MM.1S (cell line): Measurements from ENCODE around the gene PRKCD.

Experiments
- DNase-seq: peaks from one replicate; pipeline ENCODE4 v3.0.0-alpha.2; 2015
- H2AFZ ChIP-seq: fragments of 300-600 bp; sonication (generic); 2 replicates; pipeline ENCODE4 v1.6.0; 2016; ENCODE audit warnings: antibody characterized with exemption, low read length
- H3F3A ChIP-seq: fragments of 300-600 bp; sonication (generic); 2 replicates; pipeline ENCODE4 v1.6.1; 2016; ENCODE audit warnings: mild to moderate bottlenecking, antibody characterized with exemption, low read length, moderate library complexity, mixed read lengths; ENCODE audit not compliant: insufficient read depth
- H3K27ac ChIP-seq: fragments of 300-600 bp; sonication (generic); 2 replicates; pipeline ENCODE4 v1.5.1; 2016; ENCODE audit warnings: mild to moderate bottlenecking, low read length
- H3K27me3 ChIP-seq: fragments of 300-600 bp; sonication (generic); replicated peaks from 2 replicates; pipeline ENCODE4 v1.6.0; 2016; ENCODE audit warnings: low read length; ENCODE audit not compliant: insufficient read depth
- H3K36me3 ChIP-seq: fragments of 300-600 bp; sonication (generic); replicated peaks from 2 replicates; pipeline ENCODE4 v1.6.1; 2016; ENCODE audit warnings: mild to moderate bottlenecking, low read length, mixed read lengths; ENCODE audit not compliant: insufficient read depth
- H3K4me1 ChIP-seq: fragments of 300-600 bp; sonication (generic); 2 replicates; pipeline ENCODE4 v1.6.1; 2016; ENCODE audit warnings: low read length, mixed read lengths
- H3K4me2 ChIP-seq: fragments of 300-600 bp; sonication (generic); 2 replicates; pipeline ENCODE4 v1.6.0; 2016; ENCODE audit warnings: low read depth, low read length
- H3K4me3 ChIP-seq: fragments of 300-600 bp; sonication (generic); 2 replicates; pipeline ENCODE4 v1.5.1; 2016; ENCODE audit warnings: low read length, mixed read lengths
- H3K79me2 ChIP-seq: fragments of 300-600 bp; sonication (generic); 2 replicates; pipeline ENCODE4 v1.6.1; 2016; ENCODE audit warnings: mixed run types, low read length, mixed read lengths
- H3K9ac ChIP-seq: fragments of 300-600 bp; sonication (generic); 2 replicates; pipeline ENCODE4 v1.6.1; 2016; ENCODE audit warnings: low read length, mixed read lengths
- H3K9me2 ChIP-seq: fragments of 300-600 bp; sonication (generic); replicated peaks from 2 replicates; pipeline ENCODE4 v1.6.1; 2016; ENCODE audit warnings: mild to moderate bottlenecking, low read length, mixed read lengths; ENCODE audit not compliant: insufficient read depth
- H3K9me3 ChIP-seq: fragments of 300-600 bp; sonication (generic); replicated peaks from 2 replicates; pipeline ENCODE4 v1.6.1; 2016; ENCODE audit warnings: mild to moderate bottlenecking, low read length, mixed read lengths; ENCODE audit not compliant: insufficient read depth
- H4K20me1 ChIP-seq: fragments of 300-600 bp; sonication (generic); 2 replicates; pipeline ENCODE4 v1.6.1; 2016; ENCODE audit warnings: mild to moderate bottlenecking, low read length, moderate library complexity, mixed read lengths; ENCODE audit not compliant: insufficient read depth
- CTCF ChIP-seq: fragments of 300-600 bp; sonication (generic); IDR thresholded peaks from 2 replicates; pipeline ENCODE4 v1.5.1; 2016; ENCODE audit warnings: antibody characterized with exemption, low read length, mixed read lengths
- EZH2 ChIP-seq: fragments of 300-600 bp; sonication (generic); optimal IDR thresholded peaks from 2 replicates; pipeline ENCODE3; 2017; ENCODE audit warnings: low read depth, mild to moderate bottlenecking, antibody characterized with exemption, low read length, mixed read lengths
- EZH2phosphoT487 ChIP-seq: fragments of 300-600 bp; sonication (generic); IDR thresholded peaks from 2 replicates; pipeline ENCODE4 v1.6.1; 2018; ENCODE audit warnings: antibody characterized with exemption, low read length

PRKCD gene

GRCh38 chr3:53161450-53161819, 426 bp downstream of the PRKCD start:
- Histone ChIP-seq H4K20me1 (no peaks in the 10 kb centered on the region), H3K36me3 (no peaks in the 10 kb centered on the region), H3K9me3 (no peaks in the 10 kb centered on the region), H3K4me2 (peak overlapping the region; percentile 62; the same call in 1 of the 2 replicates), H3F3A (peaks cover 14% of the 10 kb centered on the region), H3K27me3 (no peaks in the 10 kb centered on the region), H3K27ac (no peak overlapping the region), H3K9ac (peak overlapping the region; percentile 75; the same call in 1 of the 2 replicates), H3K4me3 (peak overlapping the region; percentile 87), H3K79me2 (peaks cover 44% of the 10 kb centered on the region), H3K4me1 (peaks cover 20% of the 10 kb centered on the region), H3K9me2 (no peaks in the 10 kb centered on the region), H2AFZ (peak overlapping the region; percentile 46)
- TF ChIP-seq CTCF = no peak
- TF ChIP-seq EZH2 = no peak
- no peak for TF ChIP-seq EZH2phosphoT487
- peak; percentile 31 for DNase-seq

GRCh38 chr3:53161820-53162671, 1.0 kb downstream of the PRKCD start:
- Histone ChIP-seq H3F3A (peaks cover 14% of the 10 kb centered on the region), H4K20me1 (no peaks in the 10 kb centered on the region), H3K4me3 (peak overlapping the region; percentile 87), H3K9ac (peak overlapping the region; percentile 75; the same call in 1 of the 2 replicates), H3K27ac (no peak overlapping the region), H3K9me2 (no peaks in the 10 kb centered on the region), H2AFZ (no peak overlapping the region), H3K27me3 (no peaks in the 10 kb centered on the region), H3K79me2 (peaks cover 50% of the 10 kb centered on the region), H3K4me2 (peak overlapping the region; percentile 38; the same call in 1 of the 2 replicates), H3K36me3 (no peaks in the 10 kb centered on the region), H3K4me1 (peaks cover 24% of the 10 kb centered on the region), H3K9me3 (no peaks in the 10 kb centered on the region)
- TF ChIP-seq EZH2phosphoT487 = no peak
- no peak for TF ChIP-seq CTCF
- no peak for TF ChIP-seq EZH2
- DNase-seq = peak; percentile 35

GRCh38 chr3:53162672-53163443, 1.8 kb downstream of the PRKCD start:
- Histone ChIP-seq H3K9me2 (no peaks in the 10 kb centered on the region), H3K9me3 (no peaks in the 10 kb centered on the region), H3K27ac (no peak overlapping the region), H2AFZ (no peak overlapping the region), H3K9ac (no peak overlapping the region), H3K4me1 (peaks cover 24% of the 10 kb centered on the region), H3K4me3 (peak overlapping the region; percentile 48), H4K20me1 (no peaks in the 10 kb centered on the region), H3K27me3 (no peaks in the 10 kb centered on the region), H3K79me2 (peaks cover 58% of the 10 kb centered on the region), H3F3A (peaks cover 14% of the 10 kb centered on the region), H3K4me2 (peak overlapping the region; percentile 38; the same call in 1 of the 2 replicates), H3K36me3 (no peaks in the 10 kb centered on the region)
- no peak for DNase-seq
- no peak for TF ChIP-seq CTCF
- TF ChIP-seq EZH2 = no peak
- no peak for TF ChIP-seq EZH2phosphoT487
